ENCODE measurements around the gene EXOC1. TPM values are rescaled to one million over a fixed set of nuclear protein-coding genes. Genes with fewer than 3 reads are reported as not detected.

EXOC1 gene
- total RNA-seq, 1 donor from 2014 or later = 29.1 TPM

DNA sequence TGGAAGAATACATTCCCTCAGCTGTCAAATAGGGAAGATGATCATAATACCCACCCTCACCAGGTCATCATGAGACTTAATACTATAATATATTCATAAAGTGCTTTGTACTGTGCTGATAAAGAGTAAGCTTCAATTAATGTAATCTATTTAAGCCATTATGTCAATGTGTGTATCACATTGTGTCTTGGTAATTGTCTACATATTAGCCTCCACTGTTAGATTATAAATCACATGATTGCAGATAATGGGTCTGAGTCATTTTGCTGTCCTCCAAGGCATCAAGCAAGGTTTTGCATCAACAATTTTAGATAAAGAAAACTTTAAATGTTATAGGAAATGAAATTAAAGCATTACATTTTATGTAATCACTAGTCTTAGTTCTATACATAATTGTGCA, 50.1 kb downstream of the EXOC1 start:
- peaks cover 10% of the 10 kb centered on the region for H3K36me3 Mint-ChIP-seq (ENCODE audit: insufficient read depth)
- no peaks in the 10 kb centered on the region for H3K9me3 Mint-ChIP-seq (ENCODE audit: low read depth)
- no peaks in the 10 kb centered on the region for H3K4me1 Mint-ChIP-seq (ENCODE audit: low read depth)
- H3K27ac Mint-ChIP-seq = no peak overlapping the region
- no peak overlapping the region for H3K4me3 Mint-ChIP-seq (ENCODE audit: low read depth)
- TF ChIP-seq, protein P1, sequence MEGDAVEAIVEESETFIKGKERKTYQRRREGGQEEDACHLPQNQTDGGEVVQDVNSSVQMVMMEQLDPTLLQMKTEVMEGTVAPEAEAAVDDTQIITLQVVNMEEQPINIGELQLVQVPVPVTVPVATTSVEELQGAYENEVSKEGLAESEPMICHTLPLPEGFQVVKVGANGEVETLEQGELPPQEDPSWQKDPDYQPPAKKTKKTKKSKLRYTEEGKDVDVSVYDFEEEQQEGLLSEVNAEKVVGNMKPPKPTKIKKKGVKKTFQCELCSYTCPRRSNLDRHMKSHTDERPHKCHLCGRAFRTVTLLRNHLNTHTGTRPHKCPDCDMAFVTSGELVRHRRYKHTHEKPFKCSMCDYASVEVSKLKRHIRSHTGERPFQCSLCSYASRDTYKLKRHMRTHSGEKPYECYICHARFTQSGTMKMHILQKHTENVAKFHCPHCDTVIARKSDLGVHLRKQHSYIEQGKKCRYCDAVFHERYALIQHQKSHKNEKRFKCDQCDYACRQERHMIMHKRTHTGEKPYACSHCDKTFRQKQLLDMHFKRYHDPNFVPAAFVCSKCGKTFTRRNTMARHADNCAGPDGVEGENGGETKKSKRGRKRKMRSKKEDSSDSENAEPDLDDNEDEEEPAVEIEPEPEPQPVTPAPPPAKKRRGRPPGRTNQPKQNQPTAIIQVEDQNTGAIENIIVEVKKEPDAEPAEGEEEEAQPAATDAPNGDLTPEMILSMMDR (IDR thresholded peaks at IDR 0.05; ENCODE audit: unreplicated experiment) = no peak
- no peak for DNase-seq (ENCODE audit: low spot score, unreplicated experiment)
- H3K27me3 Mint-ChIP-seq = no peaks in the 10 kb centered on the region

DNA sequence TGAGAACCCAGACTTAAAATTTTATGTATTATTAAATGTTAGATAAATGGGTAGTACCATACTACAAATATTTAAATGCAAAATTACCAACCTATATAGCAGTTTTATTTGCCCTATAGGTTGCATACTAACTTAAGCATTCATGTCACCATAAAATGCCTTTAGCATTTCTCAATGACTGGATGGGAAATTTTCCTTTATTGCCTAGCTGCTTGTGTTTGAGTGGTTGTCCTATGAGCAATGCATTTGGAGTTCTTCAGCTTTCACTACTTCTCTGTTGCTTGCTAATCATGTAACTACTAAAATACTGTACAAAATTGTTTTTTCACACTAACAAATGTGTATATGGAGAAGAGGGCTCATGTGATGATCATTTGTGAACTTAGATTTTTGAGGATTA, 51.1 kb downstream of the EXOC1 start:
- Mint-ChIP-seq H3K27me3 (no peaks in the 10 kb centered on the region), H3K4me1 (ENCODE audit: low read depth) (no peaks in the 10 kb centered on the region), H3K36me3 (ENCODE audit: insufficient read depth) (peaks cover 10% of the 10 kb centered on the region), H3K9me3 (ENCODE audit: low read depth) (no peaks in the 10 kb centered on the region), H3K27ac (no peak overlapping the region), H3K4me3 (ENCODE audit: low read depth) (no peak overlapping the region)
- TF ChIP-seq, protein P1 (IDR thresholded peaks at IDR 0.05; ENCODE audit: unreplicated experiment) = no peak
- no peak for DNase-seq (ENCODE audit: low spot score, unreplicated experiment)

DNA sequence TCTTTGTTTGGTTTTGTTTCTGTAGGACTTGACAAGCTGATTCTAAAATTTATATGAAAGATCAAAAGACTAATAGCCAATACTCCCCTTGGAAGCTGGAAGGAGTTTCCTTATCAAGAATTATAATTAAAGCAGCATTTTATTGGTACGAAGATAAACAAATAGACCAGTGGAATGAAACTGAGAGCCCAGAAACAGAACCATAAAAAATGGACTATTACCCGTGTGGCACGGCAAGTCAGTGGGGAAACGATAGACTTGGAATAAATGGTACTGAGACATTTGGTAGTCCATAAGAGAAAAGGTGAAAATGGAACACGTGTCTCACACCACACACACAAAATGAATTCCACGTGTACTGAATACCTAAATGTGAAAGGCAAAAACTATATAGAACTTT, 52.9 kb downstream of the EXOC1 start:
- H3K9me3 Mint-ChIP-seq (ENCODE audit: low read depth) = no peaks in the 10 kb centered on the region
- no peaks in the 10 kb centered on the region for H3K27me3 Mint-ChIP-seq
- TF ChIP-seq, protein P1 (IDR thresholded peaks at IDR 0.05; ENCODE audit: unreplicated experiment) = no peak
- no peak overlapping the region for H3K4me3 Mint-ChIP-seq (ENCODE audit: low read depth)
- no peak overlapping the region for H3K27ac Mint-ChIP-seq
- H3K36me3 Mint-ChIP-seq (ENCODE audit: insufficient read depth) = peaks cover 5% of the 10 kb centered on the region
- DNase-seq (ENCODE audit: low spot score, unreplicated experiment) = no peak
- H3K4me1 Mint-ChIP-seq (ENCODE audit: low read depth) = no peaks in the 10 kb centered on the region

DNA sequence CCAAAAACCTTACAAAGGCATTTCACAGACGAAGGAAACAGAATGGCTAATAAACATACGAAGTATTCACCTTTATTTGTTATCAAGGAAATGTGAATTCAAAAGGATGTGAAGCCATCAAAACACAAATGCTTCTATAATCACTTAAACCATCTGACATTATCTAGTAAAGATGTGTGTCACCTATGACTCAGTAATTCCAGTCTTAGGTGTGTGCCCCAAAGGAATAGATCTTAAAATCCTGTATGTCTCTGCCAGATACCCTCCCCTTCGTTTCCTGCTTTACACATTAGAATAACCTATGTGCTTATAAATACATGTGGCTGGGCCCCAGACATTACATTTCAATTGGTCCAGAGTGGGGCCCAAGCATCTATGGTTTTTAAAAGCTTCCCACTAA, 53.5 kb downstream of the EXOC1 start:
- TF ChIP-seq, protein P1 (IDR thresholded peaks at IDR 0.05; ENCODE audit: unreplicated experiment) = no peak
- peaks cover 5% of the 10 kb centered on the region for H3K36me3 Mint-ChIP-seq (ENCODE audit: insufficient read depth)
- H3K9me3 Mint-ChIP-seq (ENCODE audit: low read depth) = no peaks in the 10 kb centered on the region
- H3K4me3 Mint-ChIP-seq (ENCODE audit: low read depth) = no peak overlapping the region
- H3K27me3 Mint-ChIP-seq = no peaks in the 10 kb centered on the region
- H3K27ac Mint-ChIP-seq = no peak overlapping the region
- DNase-seq (ENCODE audit: low spot score, unreplicated experiment) = no peak
- H3K4me1 Mint-ChIP-seq (ENCODE audit: low read depth) = no peaks in the 10 kb centered on the region

DNA sequence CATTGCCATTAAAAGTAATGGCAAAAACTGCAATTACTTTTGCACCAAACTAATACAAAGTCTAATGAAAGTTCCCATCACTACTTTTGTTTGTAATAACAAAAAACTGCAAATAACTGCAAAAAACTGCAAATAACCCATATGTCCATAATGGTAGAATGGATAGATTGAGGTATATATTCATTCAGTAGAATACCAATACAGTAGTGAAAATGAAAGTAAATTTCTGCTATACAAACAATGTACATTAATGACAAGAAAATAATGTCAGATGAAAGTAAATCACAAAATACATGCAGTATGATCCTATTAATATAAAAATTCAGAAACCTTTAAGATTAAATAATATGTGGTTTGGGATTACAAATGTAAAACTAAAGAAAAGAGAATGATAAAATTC, 54.0 kb downstream of the EXOC1 start:
- no peaks in the 10 kb centered on the region for H3K4me1 Mint-ChIP-seq (ENCODE audit: low read depth)
- H3K36me3 Mint-ChIP-seq (ENCODE audit: insufficient read depth) = peaks cover 2% of the 10 kb centered on the region
- no peak for DNase-seq (ENCODE audit: low spot score, unreplicated experiment)
- H3K27ac Mint-ChIP-seq = no peak overlapping the region
- TF ChIP-seq, protein P1 (IDR thresholded peaks at IDR 0.05; ENCODE audit: unreplicated experiment) = no peak
- no peaks in the 10 kb centered on the region for H3K9me3 Mint-ChIP-seq (ENCODE audit: low read depth)
- H3K27me3 Mint-ChIP-seq = no peaks in the 10 kb centered on the region
- H3K4me3 Mint-ChIP-seq (ENCODE audit: low read depth) = no peak overlapping the region

Data from progenitor cell of endocrine pancreas (in vitro differentiated cells).